H1 (cell line): ENCODE data around the gene SPINK14. TPM values are rescaled to one million over a fixed set of nuclear protein-coding genes. Genes with fewer than 3 reads are reported as not detected.

Experiments used
- FOSL1 ChIP-seq: IDR thresholded peaks from 2 replicates; pipeline ENCODE4 v1.6.1; 2011; ENCODE audit warnings: mild to moderate bottlenecking, low read depth, low read length, moderate library complexity; ENCODE audit not compliant: insufficient read depth
- GABPA ChIP-seq: IDR thresholded peaks from 2 replicates; pipeline ENCODE4 v1.6.1; 2011; ENCODE audit warnings: mild to moderate bottlenecking, low read length, moderate library complexity, borderline replicate concordance; ENCODE audit not compliant: insufficient read depth
- KDM1A ChIP-seq: fragments of 200-600, 300-600 bp; sonication (generic); IDR thresholded peaks from 2 replicates; pipeline ENCODE4 v1.7.1; 2016; ENCODE audit warnings: mild to moderate bottlenecking, low read length, borderline replicate concordance
- polyA plus RNA-seq, 7 experiments: library from polyadenylated mRNA; depleted of rRNA in 3 of 7; stranded (reverse) in 5 of 7; unstranded in 2 of 7; fragments of >200 nt in 5 of 7; fragments of 200-250 nt in 2 of 7; gene quantifications; 1 replicate in 5 of 7; 2 replicates in 1 of 7; 4 replicates in 1 of 7; pipeline versions ENCODE4 v1.2.1 to v1.2.3, GENCODE V29; 2011 to 2013; ENCODE audit warnings: missing spikeins in 2 of 7, mixed read lengths in 2 of 7
- total RNA-seq: library from RNA; stranded (reverse); fragmentation: NEBNext Ultra II Directional; extraction: Animal tissue kit (Norgen Biotek cat#: 25700); gene quantifications from 2 replicates; pipeline ENCODE4 v1.2.1, GENCODE V29; 2021
- TF ChIP-seq, protein P1 (sequence below): IDR thresholded peaks from 2 replicates; pipeline ENCODE4 v1.6.1; 2012; ENCODE audit warnings: inconsistent platforms
- TF ChIP-seq, protein P2 (sequence below): fragments of 300-600 bp; sonication (generic); IDR thresholded peaks from 2 replicates; pipeline ENCODE4 v1.7.1; 2012; ENCODE audit warnings: low read length, moderate library complexity, mild to moderate bottlenecking, inconsistent platforms; ENCODE audit not compliant: insufficient replicate concordance

Gene SPINK14
- total and polyA plus RNA-seq, 2 of the 8 experiments (the other 6 are each of a cell fraction or from before 2014, with no cell fraction given), result not detected

DNA sequence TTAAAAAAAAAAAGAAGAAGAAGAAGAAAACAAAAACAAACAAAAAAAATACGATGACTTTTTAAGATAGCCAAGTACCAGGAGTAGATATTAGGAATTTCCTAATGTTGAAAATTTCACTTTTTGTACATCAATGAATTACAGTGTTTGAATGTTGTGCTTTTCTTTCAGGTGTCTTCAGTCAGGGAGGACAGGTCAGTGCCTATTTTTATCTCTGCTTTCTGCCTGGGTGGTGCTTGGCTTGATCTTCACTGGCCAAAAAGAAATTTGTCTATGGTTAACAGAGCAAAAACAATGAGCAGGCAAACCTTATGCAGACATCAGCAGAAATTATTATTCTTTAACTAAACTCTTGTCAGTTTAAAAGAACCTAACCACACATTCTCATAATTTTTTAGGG lies 37.5 kb downstream of the SPINK14 start (continued):
- no peak for TF ChIP-seq FOSL1
- no peak for TF ChIP-seq GABPA
- TF ChIP-seq KDM1A, result no peak
- TF ChIP-seq, protein P1, sequence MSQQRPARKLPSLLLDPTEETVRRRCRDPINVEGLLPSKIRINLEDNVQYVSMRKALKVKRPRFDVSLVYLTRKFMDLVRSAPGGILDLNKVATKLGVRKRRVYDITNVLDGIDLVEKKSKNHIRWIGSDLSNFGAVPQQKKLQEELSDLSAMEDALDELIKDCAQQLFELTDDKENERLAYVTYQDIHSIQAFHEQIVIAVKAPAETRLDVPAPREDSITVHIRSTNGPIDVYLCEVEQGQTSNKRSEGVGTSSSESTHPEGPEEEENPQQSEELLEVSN, result no peak
- TF ChIP-seq, protein P2, sequence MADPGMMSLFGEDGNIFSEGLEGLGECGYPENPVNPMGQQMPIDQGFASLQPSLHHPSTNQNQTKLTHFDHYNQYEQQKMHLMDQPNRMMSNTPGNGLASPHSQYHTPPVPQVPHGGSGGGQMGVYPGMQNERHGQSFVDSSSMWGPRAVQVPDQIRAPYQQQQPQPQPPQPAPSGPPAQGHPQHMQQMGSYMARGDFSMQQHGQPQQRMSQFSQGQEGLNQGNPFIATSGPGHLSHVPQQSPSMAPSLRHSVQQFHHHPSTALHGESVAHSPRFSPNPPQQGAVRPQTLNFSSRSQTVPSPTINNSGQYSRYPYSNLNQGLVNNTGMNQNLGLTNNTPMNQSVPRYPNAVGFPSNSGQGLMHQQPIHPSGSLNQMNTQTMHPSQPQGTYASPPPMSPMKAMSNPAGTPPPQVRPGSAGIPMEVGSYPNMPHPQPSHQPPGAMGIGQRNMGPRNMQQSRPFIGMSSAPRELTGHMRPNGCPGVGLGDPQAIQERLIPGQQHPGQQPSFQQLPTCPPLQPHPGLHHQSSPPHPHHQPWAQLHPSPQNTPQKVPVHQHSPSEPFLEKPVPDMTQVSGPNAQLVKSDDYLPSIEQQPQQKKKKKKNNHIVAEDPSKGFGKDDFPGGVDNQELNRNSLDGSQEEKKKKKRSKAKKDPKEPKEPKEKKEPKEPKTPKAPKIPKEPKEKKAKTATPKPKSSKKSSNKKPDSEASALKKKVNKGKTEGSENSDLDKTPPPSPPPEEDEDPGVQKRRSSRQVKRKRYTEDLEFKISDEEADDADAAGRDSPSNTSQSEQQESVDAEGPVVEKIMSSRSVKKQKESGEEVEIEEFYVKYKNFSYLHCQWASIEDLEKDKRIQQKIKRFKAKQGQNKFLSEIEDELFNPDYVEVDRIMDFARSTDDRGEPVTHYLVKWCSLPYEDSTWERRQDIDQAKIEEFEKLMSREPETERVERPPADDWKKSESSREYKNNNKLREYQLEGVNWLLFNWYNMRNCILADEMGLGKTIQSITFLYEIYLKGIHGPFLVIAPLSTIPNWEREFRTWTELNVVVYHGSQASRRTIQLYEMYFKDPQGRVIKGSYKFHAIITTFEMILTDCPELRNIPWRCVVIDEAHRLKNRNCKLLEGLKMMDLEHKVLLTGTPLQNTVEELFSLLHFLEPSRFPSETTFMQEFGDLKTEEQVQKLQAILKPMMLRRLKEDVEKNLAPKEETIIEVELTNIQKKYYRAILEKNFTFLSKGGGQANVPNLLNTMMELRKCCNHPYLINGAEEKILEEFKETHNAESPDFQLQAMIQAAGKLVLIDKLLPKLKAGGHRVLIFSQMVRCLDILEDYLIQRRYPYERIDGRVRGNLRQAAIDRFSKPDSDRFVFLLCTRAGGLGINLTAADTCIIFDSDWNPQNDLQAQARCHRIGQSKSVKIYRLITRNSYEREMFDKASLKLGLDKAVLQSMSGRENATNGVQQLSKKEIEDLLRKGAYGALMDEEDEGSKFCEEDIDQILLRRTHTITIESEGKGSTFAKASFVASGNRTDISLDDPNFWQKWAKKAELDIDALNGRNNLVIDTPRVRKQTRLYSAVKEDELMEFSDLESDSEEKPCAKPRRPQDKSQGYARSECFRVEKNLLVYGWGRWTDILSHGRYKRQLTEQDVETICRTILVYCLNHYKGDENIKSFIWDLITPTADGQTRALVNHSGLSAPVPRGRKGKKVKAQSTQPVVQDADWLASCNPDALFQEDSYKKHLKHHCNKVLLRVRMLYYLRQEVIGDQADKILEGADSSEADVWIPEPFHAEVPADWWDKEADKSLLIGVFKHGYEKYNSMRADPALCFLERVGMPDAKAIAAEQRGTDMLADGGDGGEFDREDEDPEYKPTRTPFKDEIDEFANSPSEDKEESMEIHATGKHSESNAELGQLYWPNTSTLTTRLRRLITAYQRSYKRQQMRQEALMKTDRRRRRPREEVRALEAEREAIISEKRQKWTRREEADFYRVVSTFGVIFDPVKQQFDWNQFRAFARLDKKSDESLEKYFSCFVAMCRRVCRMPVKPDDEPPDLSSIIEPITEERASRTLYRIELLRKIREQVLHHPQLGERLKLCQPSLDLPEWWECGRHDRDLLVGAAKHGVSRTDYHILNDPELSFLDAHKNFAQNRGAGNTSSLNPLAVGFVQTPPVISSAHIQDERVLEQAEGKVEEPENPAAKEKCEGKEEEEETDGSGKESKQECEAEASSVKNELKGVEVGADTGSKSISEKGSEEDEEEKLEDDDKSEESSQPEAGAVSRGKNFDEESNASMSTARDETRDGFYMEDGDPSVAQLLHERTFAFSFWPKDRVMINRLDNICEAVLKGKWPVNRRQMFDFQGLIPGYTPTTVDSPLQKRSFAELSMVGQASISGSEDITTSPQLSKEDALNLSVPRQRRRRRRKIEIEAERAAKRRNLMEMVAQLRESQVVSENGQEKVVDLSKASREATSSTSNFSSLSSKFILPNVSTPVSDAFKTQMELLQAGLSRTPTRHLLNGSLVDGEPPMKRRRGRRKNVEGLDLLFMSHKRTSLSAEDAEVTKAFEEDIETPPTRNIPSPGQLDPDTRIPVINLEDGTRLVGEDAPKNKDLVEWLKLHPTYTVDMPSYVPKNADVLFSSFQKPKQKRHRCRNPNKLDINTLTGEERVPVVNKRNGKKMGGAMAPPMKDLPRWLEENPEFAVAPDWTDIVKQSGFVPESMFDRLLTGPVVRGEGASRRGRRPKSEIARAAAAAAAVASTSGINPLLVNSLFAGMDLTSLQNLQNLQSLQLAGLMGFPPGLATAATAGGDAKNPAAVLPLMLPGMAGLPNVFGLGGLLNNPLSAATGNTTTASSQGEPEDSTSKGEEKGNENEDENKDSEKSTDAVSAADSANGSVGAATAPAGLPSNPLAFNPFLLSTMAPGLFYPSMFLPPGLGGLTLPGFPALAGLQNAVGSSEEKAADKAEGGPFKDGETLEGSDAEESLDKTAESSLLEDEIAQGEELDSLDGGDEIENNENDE, result no peak
